H1 (cell line): ENCODE measurements around the gene ZNF654. TPM values are rescaled to one million over a fixed set of nuclear protein-coding genes. Genes with fewer than 3 reads are reported as not detected.

ENCODE experiments used
- CBX5 ChIP-seq: fragments of 300-800, 300-1000 bp; sonication (generic); IDR thresholded peaks from 2 replicates; pipeline ENCODE4 v1.7.1; 2016; ENCODE audit warnings: antibody characterized with exemption, low read length, low read depth
- EP300 ChIP-seq, 2 experiments: IDR thresholded peaks; 1 replicate in 1 of 2; 2 replicates in 1 of 2; pipeline ENCODE4 v1.6.1; 2011 to 2012; ENCODE audit warnings: low read depth in 2 of 2, low read length in 2 of 2, mild to moderate bottlenecking in 2 of 2, borderline replicate concordance in 1 of 2, inconsistent platforms in 1 of 2, moderate library complexity in 1 of 2
- JUN ChIP-seq: IDR thresholded peaks from 2 replicates; pipeline ENCODE4 v1.6.1; 2011; ENCODE audit warnings: low read depth, mild to moderate bottlenecking, improper control_type of control experiment, low read length
- KDM4A ChIP-seq: IDR thresholded peaks from one replicate; pipeline ENCODE4 v1.7.1; 2012; ENCODE audit warnings: low read depth, mild to moderate bottlenecking, moderate library complexity, low read length, inconsistent platforms; ENCODE audit not compliant: severe bottlenecking
- POLR2A ChIP-seq, 2 experiments: IDR thresholded peaks; 1 replicate in 1 of 2; 2 replicates in 1 of 2; pipeline ENCODE4 v1.6.1; 2011; ENCODE audit warnings: low read depth in 2 of 2, low read length in 2 of 2, mild to moderate bottlenecking in 2 of 2; ENCODE audit errors: control extremely low read depth in 1 of 2
- RNF2 ChIP-seq: fragments of 200-900, 300-1000 bp; sonication (generic); IDR thresholded peaks from 2 replicates; pipeline ENCODE4 v1.7.1; 2016; ENCODE audit warnings: borderline replicate concordance, low read depth, mild to moderate bottlenecking, antibody characterized with exemption, low read length; ENCODE audit not compliant: poor library complexity, severe bottlenecking; ENCODE audit errors: missing control alignments
- TCF12 ChIP-seq: IDR thresholded peaks from 2 replicates; pipeline ENCODE4 v1.6.1; 2011; ENCODE audit warnings: low read depth, mild to moderate bottlenecking, low read length
- polyA plus RNA-seq, 7 experiments: library from polyadenylated mRNA; depleted of rRNA in 3 of 7; stranded (reverse) in 5 of 7; unstranded in 2 of 7; fragments of >200 nt in 5 of 7; fragments of 200-250 nt in 2 of 7; gene quantifications; 1 replicate in 5 of 7; 2 replicates in 1 of 7; 4 replicates in 1 of 7; pipeline versions ENCODE4 v1.2.1 to v1.2.3, GENCODE V29; 2011 to 2013; ENCODE audit warnings: missing spikeins in 2 of 7, mixed read lengths in 2 of 7
- total RNA-seq: library from RNA; stranded (reverse); fragmentation: NEBNext Ultra II Directional; extraction: Animal tissue kit (Norgen Biotek cat#: 25700); gene quantifications from 2 replicates; pipeline ENCODE4 v1.2.1, GENCODE V29; 2021

Gene ZNF654
- total and polyA plus RNA-seq, 2 of the 8 experiments (the other 6 are each of a cell fraction or from before 2014, with no cell fraction given): 0.47 to 5.3 TPM

GRCh38 chr3:88075072-88075471 lies 16.0 kb downstream of the ZNF654 start (continued):
- TF ChIP-seq RNF2 (no peak), CBX5 (no peak), EP300 (IDR thresholded peaks at IDR 0.05; ENCODE audit: borderline replicate concordance in 1 of 2, low read depth in 2 of 2, low read length in 2 of 2) (no peak), TCF12 (no peak), POLR2A (IDR thresholded peaks at IDR 0.05; ENCODE audit: control extremely low read depth in 1 of 2, low read depth in 2 of 2, low read length in 2 of 2) (no peak), JUN (no peak), KDM4A (no peak)
